B cell (primary cell): Measurements from ENCODE around the gene RARA. TPM values are rescaled to one million over a fixed set of nuclear protein-coding genes. Genes with fewer than 3 reads are reported as not detected.

Experiments used
- ATAC-seq: fragments of 200-7000 bp; cut with Tn5 transposase; one replicate; pipeline ENCODE4 v1.10.0; 2021; ENCODE audit warnings: low read depth, mild to moderate bottlenecking, moderate number of reproducible peaks, moderate library complexity
- CTCF ChIA-PET: fragments of 350-600 bp; sonication (Branson Sonifier 250); formaldehyde crosslinking; loops from one replicate; lab custom pipeline; 2021; ENCODE audit warnings: antibody characterized with exemption, inconsistent platforms; lab: Charles Lee
- POLR2A ChIA-PET: fragments of 350-600 bp; sonication (Branson Sonifier 250); formaldehyde crosslinking; loops from one replicate; lab custom pipeline; 2021; ENCODE audit warnings: antibody characterized with exemption; lab: Charles Lee
- DNase-seq: peaks from one replicate; pipeline ENCODE4 v3.0.0; 2013
- H2AFZ ChIP-seq: 2 replicates; pipeline ENCODE4 v1.6.1; 2012; ENCODE audit warnings: mild to moderate bottlenecking, low read depth, low read length; ENCODE audit not compliant: insufficient read depth, poor library complexity, severe bottlenecking
- H3K27ac ChIP-seq, 2 donors: 1 replicate in 1 of 2; 2 replicates in 1 of 2; pipeline ENCODE4 v1.5.1; 2012 to 2013; ENCODE audit warnings: low read length in 2 of 2, mild to moderate bottlenecking in 2 of 2, moderate library complexity in 1 of 2
- H3K27me3 ChIP-seq, 4 experiments: fragments of 200-600 bp in 1 of 4; sonication (generic) in 1 of 4; replicated peaks in 1 of 4; 1 replicate in 2 of 4; 2 replicates in 2 of 4; pipeline versions ENCODE4 v1.6.1 to v1.7.0; 2013 to 2016; ENCODE audit warnings: low read length in 3 of 4, mild to moderate bottlenecking in 2 of 4, mixed read lengths in 1 of 4, moderate library complexity in 1 of 4; ENCODE audit not compliant: insufficient read depth in 4 of 4, control insufficient read depth in 3 of 4; ENCODE audit errors: control extremely low read depth in 1 of 4
- H3K36me3 ChIP-seq, 2 experiments: replicated peaks in 1 of 2; 1 replicate in 1 of 2; 2 replicates in 1 of 2; pipeline versions ENCODE4 v1.6.1 to v1.7.1; 2013; ENCODE audit warnings: low read length in 1 of 2; ENCODE audit not compliant: insufficient read depth in 2 of 2, control insufficient read depth in 1 of 2; ENCODE audit errors: control extremely low read depth in 1 of 2, extremely low read depth in 1 of 2
- H3K4me1 ChIP-seq, 2 donors: fragments of 200-600 bp in 1 of 2; sonication (generic) in 1 of 2; 1 replicate in 1 of 2; 2 replicates in 1 of 2; pipeline versions ENCODE4 v1.5.1 to v1.6.1; 2013 to 2017; ENCODE audit warnings: low read length in 2 of 2; ENCODE audit not compliant: control insufficient read depth in 2 of 2, insufficient read depth in 2 of 2
- H3K4me2 ChIP-seq: replicated peaks from 2 replicates; pipeline ENCODE3; 2012; ENCODE audit warnings: mild to moderate bottlenecking, low read depth, low read length; ENCODE audit not compliant: poor library complexity, severe bottlenecking
- H3K4me3 ChIP-seq, 5 experiments: fragments of 200-600 bp in 1 of 5; sonication (generic) in 1 of 5; 1 replicate in 3 of 5; 2 replicates in 2 of 5; pipeline versions ENCODE4 v1.5.1 to v1.7.0; 2011 to 2016; ENCODE audit warnings: low read length in 4 of 5, mild to moderate bottlenecking in 4 of 5, low read depth in 2 of 5, control low read depth in 1 of 5, moderate library complexity in 1 of 5; ENCODE audit not compliant: insufficient read depth in 1 of 5; ENCODE audit errors: control extremely low read depth in 1 of 5, extremely low read depth in 1 of 5
- H3K79me2 ChIP-seq: fragments of 200-600 bp; sonication (generic); one replicate; pipeline ENCODE4 v1.6.0; 2016; ENCODE audit warnings: low read length; ENCODE audit not compliant: control insufficient read depth, insufficient read depth
- H3K9ac ChIP-seq: fragments of 200-600 bp; sonication (generic); 2 replicates; pipeline ENCODE4 v1.6.1; 2017; ENCODE audit warnings: mild to moderate bottlenecking, low read length, moderate library complexity
- H3K9me3 ChIP-seq, 3 donors: one replicate each; pipeline versions ENCODE4 v1.6.1 to v1.7.1; 2013; ENCODE audit warnings: low read length in 2 of 3; ENCODE audit not compliant: control insufficient read depth in 2 of 3, insufficient read depth in 1 of 3; ENCODE audit errors: control extremely low read depth in 1 of 3
- H4K20me1 ChIP-seq: 2 replicates; pipeline ENCODE4 v1.6.0; 2012; ENCODE audit warnings: mild to moderate bottlenecking, low read length; ENCODE audit not compliant: insufficient read depth, control insufficient read depth, poor library complexity, severe bottlenecking
- H3K27ac Mint-ChIP-seq: one replicate; pipeline ENCODE4 v1.8.0; 2021; ENCODE audit warnings: mixed read lengths
- H3K27me3 Mint-ChIP-seq: one replicate; pipeline ENCODE4 v1.8.0; 2021; ENCODE audit warnings: mixed read lengths
- H3K4me1 Mint-ChIP-seq: one replicate; pipeline ENCODE4 v1.8.0; 2021; ENCODE audit warnings: mixed read lengths
- H3K4me3 Mint-ChIP-seq: one replicate; pipeline ENCODE4 v1.8.0; 2021; ENCODE audit warnings: mixed read lengths
- H3K9me3 Mint-ChIP-seq: one replicate; pipeline ENCODE4 v1.8.0; 2022; ENCODE audit warnings: mixed read lengths; ENCODE audit not compliant: insufficient read depth
- EZH2 ChIP-seq: IDR thresholded peaks from 2 replicates; pipeline ENCODE4 v1.6.1; 2012; ENCODE audit warnings: borderline replicate concordance, low read depth, mild to moderate bottlenecking, moderate library complexity, low read length; ENCODE audit not compliant: insufficient read depth, poor library complexity, severe bottlenecking
- WGBS: methylation state at CpG from one replicate; pipeline ENCODE4 v1.1.5; 2013; ENCODE audit warnings: missing lambda C conversion rate; ENCODE audit not compliant: insufficient coverage; 5-methylcytosine and 5-hydroxymethylcytosine counted together
- intact Hi-C: fragments of 100-400 bp; cut with micrococcal nuclease; formaldehyde crosslinking; loops from one replicate; pipeline ENCODE4 v1.10.0; 2022
- polyA plus RNA-seq: library from polyadenylated mRNA; depleted of rRNA; stranded (reverse); fragments of >200 nt; gene quantifications from 2 replicates; pipeline ENCODE4 v1.2.3, GENCODE V29; 2012
- total RNA-seq, 2 donors: library from RNA; stranded (reverse); fragments of 120-200 nt in 1 of 2; gene quantifications; 1 replicate in 1 of 2; 2 replicates in 1 of 2; pipeline versions ENCODE4 v1.2.3 to v1.2.4, GENCODE V29; 2013 to 2022
- TF ChIP-seq, protein P1 (sequence below): fragments of 200-600 bp; IDR thresholded peaks from one replicate; pipeline ENCODE4 v1.8.0; 2022; ENCODE audit warnings: antibody characterized with exemption, mild to moderate bottlenecking

Gene RARA
- total and polyA plus RNA-seq, 2 donors (not counting 1 experiment from before 2014, with no cell fraction given), result 20.7 to 86.2 TPM

- H3K4me1 Mint-ChIP-seq, result peaks cover 68% of the 10 kb centered on the region
- ATAC-seq, result no peak
- H3K79me2 ChIP-seq, result peaks cover 16% of the 10 kb centered on the region
- intact Hi-C loops, result no loop called here
- H3K9me3 ChIP-seq, result no peaks in the 10 kb centered on the region
- H2AFZ ChIP-seq, result no peak overlapping the region
- 96% methylated on average over 13 of the region's 17 CpGs for WGBS
- H3K9ac ChIP-seq, result no peak overlapping the region
- H3K36me3 ChIP-seq, result peaks cover 0 to 43% of the 10 kb centered on the region in 2 experiments
- H3K9me3 Mint-ChIP-seq, result no peaks in the 10 kb centered on the region
- ChIA-PET POLR2A (interaction anchor here (0.6 to 1.0 kb wide), 4 partner anchors 8 to 41 kb away, joined by 3 to 8 read pairs (median 4); no protein-coding TSS in a partner anchor), CTCF (interaction anchor here (1.0 to 15.9 kb wide), 6 partner anchors 10 to 182 kb away, joined by 3 to 871 read pairs (median 7); partner anchors contain the start of genes CDC6 and RARA)
- H3K27ac Mint-ChIP-seq, result no peak overlapping the region
- H3K27me3 ChIP-seq, result no peaks in the 10 kb centered on the region
- peak; percentile 28 for DNase-seq
- peaks cover 42% of the 10 kb centered on the region for H4K20me1 ChIP-seq
- H3K4me1 ChIP-seq, result peaks cover 42 to 61% of the 10 kb centered on the region in 2 donors
- no peak overlapping the region for H3K27ac ChIP-seq
- no peak overlapping the region for H3K4me3 Mint-ChIP-seq
- TF ChIP-seq, protein P1, sequence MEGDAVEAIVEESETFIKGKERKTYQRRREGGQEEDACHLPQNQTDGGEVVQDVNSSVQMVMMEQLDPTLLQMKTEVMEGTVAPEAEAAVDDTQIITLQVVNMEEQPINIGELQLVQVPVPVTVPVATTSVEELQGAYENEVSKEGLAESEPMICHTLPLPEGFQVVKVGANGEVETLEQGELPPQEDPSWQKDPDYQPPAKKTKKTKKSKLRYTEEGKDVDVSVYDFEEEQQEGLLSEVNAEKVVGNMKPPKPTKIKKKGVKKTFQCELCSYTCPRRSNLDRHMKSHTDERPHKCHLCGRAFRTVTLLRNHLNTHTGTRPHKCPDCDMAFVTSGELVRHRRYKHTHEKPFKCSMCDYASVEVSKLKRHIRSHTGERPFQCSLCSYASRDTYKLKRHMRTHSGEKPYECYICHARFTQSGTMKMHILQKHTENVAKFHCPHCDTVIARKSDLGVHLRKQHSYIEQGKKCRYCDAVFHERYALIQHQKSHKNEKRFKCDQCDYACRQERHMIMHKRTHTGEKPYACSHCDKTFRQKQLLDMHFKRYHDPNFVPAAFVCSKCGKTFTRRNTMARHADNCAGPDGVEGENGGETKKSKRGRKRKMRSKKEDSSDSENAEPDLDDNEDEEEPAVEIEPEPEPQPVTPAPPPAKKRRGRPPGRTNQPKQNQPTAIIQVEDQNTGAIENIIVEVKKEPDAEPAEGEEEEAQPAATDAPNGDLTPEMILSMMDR, result no peak
- no peak for TF ChIP-seq EZH2
- H3K4me3 ChIP-seq, result no peak overlapping the region
- H3K4me2 ChIP-seq, result peak overlapping the region; percentile 23
- no peaks in the 10 kb centered on the region for H3K27me3 Mint-ChIP-seq
These were observed 41.8 kb downstream of the RARA start for GRCh38 chr17:40350689-40351358.
